Neural cell (in vitro differentiated cells): ENCODE data around the gene SEC61G. TPM values are rescaled to one million over a fixed set of nuclear protein-coding genes. Genes with fewer than 3 reads are reported as not detected.

Source experiments
- H2AFZ ChIP-seq: fragments of 200-600, 300-800 bp; sonication (generic), shearing (Covaris generic); 2 replicates; pipeline ENCODE4 v1.6.0; 2014; ENCODE audit warnings: low read depth, mild to moderate bottlenecking, antibody characterized with exemption, low read length, moderate library complexity
- H3F3A ChIP-seq: fragments of 200-600 bp; shearing (Covaris generic); 2 replicates; pipeline ENCODE4 v1.6.1; 2016; ENCODE audit warnings: mild to moderate bottlenecking, moderate library complexity, mixed read lengths, antibody characterized with exemption, low read length; ENCODE audit not compliant: insufficient read depth, poor library complexity, severe bottlenecking
- H3K27ac ChIP-seq: fragments of 200-600, 300-800 bp; sonication (generic), shearing (Covaris generic); 2 replicates; pipeline ENCODE4 v1.5.1; 2014; ENCODE audit warnings: mild to moderate bottlenecking, low read length, moderate library complexity
- H3K27me3 ChIP-seq: fragments of 300-800, 200-600 bp; sonication (generic), shearing (Covaris generic); 2 replicates; pipeline ENCODE4 v1.6.0; 2014; ENCODE audit warnings: mild to moderate bottlenecking, low read depth, low read length, moderate library complexity; ENCODE audit not compliant: insufficient read depth
- H3K36me3 ChIP-seq: fragments of 300-800, 200-600 bp; sonication (generic), shearing (Covaris generic); 2 replicates; pipeline ENCODE4 v1.5.1; 2014; ENCODE audit warnings: mild to moderate bottlenecking, antibody characterized with exemption, low read length, moderate library complexity; ENCODE audit not compliant: insufficient read depth
- H3K4me2 ChIP-seq: fragments of 300-800, 200-600 bp; sonication (generic), shearing (Covaris generic); 2 replicates; pipeline ENCODE4 v1.6.0; 2014; ENCODE audit warnings: mild to moderate bottlenecking, low read length
- H3K4me3 ChIP-seq: fragments of 300-800, 200-600 bp; sonication (generic), shearing (Covaris generic); 2 replicates; pipeline ENCODE4 v1.5.1; 2014; ENCODE audit warnings: mild to moderate bottlenecking, low read length, moderate library complexity
- H3K79me2 ChIP-seq: fragments of 200-600 bp; shearing (Covaris generic); replicated peaks from 2 replicates; pipeline ENCODE4 v1.6.0; 2014; ENCODE audit warnings: mild to moderate bottlenecking, low read length, moderate library complexity; ENCODE audit not compliant: insufficient read depth
- H3K9ac ChIP-seq: fragments of 300-800, 200-600 bp; sonication (generic), shearing (Covaris generic); 2 replicates; pipeline ENCODE4 v1.6.1; 2016; ENCODE audit warnings: mild to moderate bottlenecking, low read length, mixed read lengths
- H3K9me2 ChIP-seq: fragments of 200-600 bp; shearing (Covaris generic); 2 replicates; pipeline ENCODE4 v1.6.1; 2016; ENCODE audit warnings: mild to moderate bottlenecking, low read length, mixed read lengths; ENCODE audit not compliant: insufficient read depth
- H3K9me3 ChIP-seq: fragments of 200-600, 300-800 bp; sonication (generic), shearing (Covaris generic); 2 replicates; pipeline ENCODE4 v1.6.1; 2016; ENCODE audit warnings: mild to moderate bottlenecking, mixed run types, low read length, moderate library complexity, mixed read lengths
- H4K20me1 ChIP-seq: fragments of 200-600 bp; shearing (Covaris generic); 2 replicates; pipeline ENCODE4 v1.6.1; 2016; ENCODE audit warnings: mild to moderate bottlenecking, mixed run types; ENCODE audit not compliant: insufficient read depth
- EP300 ChIP-seq: fragments of 450-650 bp; conservative IDR thresholded peaks from 2 replicates; pipeline ENCODE4 v1.6.1; 2014; ENCODE audit warnings: antibody characterized with exemption, mild to moderate bottlenecking, moderate library complexity; ENCODE audit not compliant: poor library complexity, severe bottlenecking
- EZH2 ChIP-seq: fragments of 200-600, 300-800 bp; shearing (Covaris generic), sonication (generic); IDR thresholded peaks from 2 replicates; pipeline ENCODE4 v1.6.1; 2014; ENCODE audit warnings: antibody characterized with exemption, low read length, borderline replicate concordance, mild to moderate bottlenecking; ENCODE audit not compliant: insufficient read depth, poor library complexity, severe bottlenecking
- MXI1 ChIP-seq: fragments of 450-650 bp; conservative IDR thresholded peaks from 2 replicates; pipeline ENCODE4 v1.6.1; 2014; ENCODE audit warnings: antibody characterized with exemption, mild to moderate bottlenecking; ENCODE audit not compliant: poor library complexity, severe bottlenecking
- POLR2AphosphoS5 ChIP-seq: IDR thresholded peaks from 2 replicates; pipeline ENCODE4 v1.6.1; 2012
- RAD21 ChIP-seq: fragments of 450-650 bp; conservative IDR thresholded peaks from 2 replicates; pipeline ENCODE4 v1.6.1; 2014; ENCODE audit warnings: antibody characterized with exemption, mild to moderate bottlenecking, moderate library complexity
- SMC3 ChIP-seq: fragments of 450-650 bp; conservative IDR thresholded peaks from 2 replicates; pipeline ENCODE4 v1.6.1; 2014; ENCODE audit warnings: antibody characterized with exemption, mild to moderate bottlenecking, moderate library complexity; ENCODE audit not compliant: poor library complexity
- TAF1 ChIP-seq: IDR thresholded peaks from 2 replicates; pipeline ENCODE4 v1.6.1; 2012; ENCODE audit warnings: low read depth
- polyA plus RNA-seq: library from polyadenylated mRNA; depleted of rRNA; stranded (reverse); fragments of >200 nt; gene quantifications from 2 replicates; pipeline ENCODE4 v1.2.3, GENCODE V29; 2014
- TF ChIP-seq, protein P1 (sequence below): IDR thresholded peaks from 2 replicates; pipeline ENCODE4 v1.6.1; 2012; ENCODE audit warnings: borderline replicate concordance
- TF ChIP-seq, protein P2 (sequence below): fragments of 450-650 bp; IDR thresholded peaks from 2 replicates; pipeline ENCODE4 v1.5.1; 2014; ENCODE audit warnings: antibody characterized with exemption, mild to moderate bottlenecking, moderate library complexity; ENCODE audit not compliant: poor library complexity, severe bottlenecking

Gene SEC61G
- polyA plus RNA-seq, 1 donor from 2014 or later: 2,117 TPM

DNA sequence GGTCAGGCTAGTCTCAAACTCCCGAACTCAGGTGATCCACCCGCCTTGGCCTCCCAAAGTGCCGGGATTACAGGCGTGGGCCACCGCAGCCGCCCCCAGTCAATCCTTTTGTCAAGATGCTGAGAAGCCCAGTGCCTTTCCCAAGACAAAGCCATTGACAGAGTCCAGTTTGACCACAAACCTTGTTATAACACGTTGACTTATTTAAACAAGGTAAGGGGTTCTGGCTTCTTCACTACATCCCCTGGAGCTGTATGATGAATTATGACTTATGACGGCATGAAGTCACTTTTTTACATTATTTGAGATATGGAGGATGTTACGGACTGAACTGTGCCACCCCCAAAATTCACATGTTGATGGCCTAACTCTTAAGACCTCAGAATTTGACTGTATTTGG, 5.8 kb upstream of the SEC61G start:
- H3K4me2 ChIP-seq: no peak overlapping the region
- no peak overlapping the region for H3K9ac ChIP-seq
- H3K27ac ChIP-seq: no peak overlapping the region
- H2AFZ ChIP-seq: no peak overlapping the region
- H4K20me1 ChIP-seq: no peaks in the 10 kb centered on the region
- no peaks in the 10 kb centered on the region for H3K27me3 ChIP-seq
- no peaks in the 10 kb centered on the region for H3K9me2 ChIP-seq
- no peaks in the 10 kb centered on the region for H3K9me3 ChIP-seq
- no peak for TF ChIP-seq RAD21
- no peak for TF ChIP-seq EP300
- TF ChIP-seq, protein P1, sequence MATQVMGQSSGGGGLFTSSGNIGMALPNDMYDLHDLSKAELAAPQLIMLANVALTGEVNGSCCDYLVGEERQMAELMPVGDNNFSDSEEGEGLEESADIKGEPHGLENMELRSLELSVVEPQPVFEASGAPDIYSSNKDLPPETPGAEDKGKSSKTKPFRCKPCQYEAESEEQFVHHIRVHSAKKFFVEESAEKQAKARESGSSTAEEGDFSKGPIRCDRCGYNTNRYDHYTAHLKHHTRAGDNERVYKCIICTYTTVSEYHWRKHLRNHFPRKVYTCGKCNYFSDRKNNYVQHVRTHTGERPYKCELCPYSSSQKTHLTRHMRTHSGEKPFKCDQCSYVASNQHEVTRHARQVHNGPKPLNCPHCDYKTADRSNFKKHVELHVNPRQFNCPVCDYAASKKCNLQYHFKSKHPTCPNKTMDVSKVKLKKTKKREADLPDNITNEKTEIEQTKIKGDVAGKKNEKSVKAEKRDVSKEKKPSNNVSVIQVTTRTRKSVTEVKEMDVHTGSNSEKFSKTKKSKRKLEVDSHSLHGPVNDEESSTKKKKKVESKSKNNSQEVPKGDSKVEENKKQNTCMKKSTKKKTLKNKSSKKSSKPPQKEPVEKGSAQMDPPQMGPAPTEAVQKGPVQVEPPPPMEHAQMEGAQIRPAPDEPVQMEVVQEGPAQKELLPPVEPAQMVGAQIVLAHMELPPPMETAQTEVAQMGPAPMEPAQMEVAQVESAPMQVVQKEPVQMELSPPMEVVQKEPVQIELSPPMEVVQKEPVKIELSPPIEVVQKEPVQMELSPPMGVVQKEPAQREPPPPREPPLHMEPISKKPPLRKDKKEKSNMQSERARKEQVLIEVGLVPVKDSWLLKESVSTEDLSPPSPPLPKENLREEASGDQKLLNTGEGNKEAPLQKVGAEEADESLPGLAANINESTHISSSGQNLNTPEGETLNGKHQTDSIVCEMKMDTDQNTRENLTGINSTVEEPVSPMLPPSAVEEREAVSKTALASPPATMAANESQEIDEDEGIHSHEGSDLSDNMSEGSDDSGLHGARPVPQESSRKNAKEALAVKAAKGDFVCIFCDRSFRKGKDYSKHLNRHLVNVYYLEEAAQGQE: no peak
- no peak for TF ChIP-seq MXI1
- no peak for TF ChIP-seq EZH2
- TF ChIP-seq, protein P2, sequence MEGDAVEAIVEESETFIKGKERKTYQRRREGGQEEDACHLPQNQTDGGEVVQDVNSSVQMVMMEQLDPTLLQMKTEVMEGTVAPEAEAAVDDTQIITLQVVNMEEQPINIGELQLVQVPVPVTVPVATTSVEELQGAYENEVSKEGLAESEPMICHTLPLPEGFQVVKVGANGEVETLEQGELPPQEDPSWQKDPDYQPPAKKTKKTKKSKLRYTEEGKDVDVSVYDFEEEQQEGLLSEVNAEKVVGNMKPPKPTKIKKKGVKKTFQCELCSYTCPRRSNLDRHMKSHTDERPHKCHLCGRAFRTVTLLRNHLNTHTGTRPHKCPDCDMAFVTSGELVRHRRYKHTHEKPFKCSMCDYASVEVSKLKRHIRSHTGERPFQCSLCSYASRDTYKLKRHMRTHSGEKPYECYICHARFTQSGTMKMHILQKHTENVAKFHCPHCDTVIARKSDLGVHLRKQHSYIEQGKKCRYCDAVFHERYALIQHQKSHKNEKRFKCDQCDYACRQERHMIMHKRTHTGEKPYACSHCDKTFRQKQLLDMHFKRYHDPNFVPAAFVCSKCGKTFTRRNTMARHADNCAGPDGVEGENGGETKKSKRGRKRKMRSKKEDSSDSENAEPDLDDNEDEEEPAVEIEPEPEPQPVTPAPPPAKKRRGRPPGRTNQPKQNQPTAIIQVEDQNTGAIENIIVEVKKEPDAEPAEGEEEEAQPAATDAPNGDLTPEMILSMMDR: no peak
- no peak for TF ChIP-seq POLR2AphosphoS5
- no peak for TF ChIP-seq TAF1
- no peak for TF ChIP-seq SMC3
- no peaks in the 10 kb centered on the region for H3F3A ChIP-seq
- H3K36me3 ChIP-seq: no peaks in the 10 kb centered on the region
- no peak overlapping the region for H3K4me3 ChIP-seq
- H3K79me2 ChIP-seq: no peaks in the 10 kb centered on the region

- TF ChIP-seq MXI1 (no peak), POLR2AphosphoS5 (no peak), EZH2 (no peak), SMC3 (no peak), RAD21 (no peak), TAF1 (no peak), EP300 (no peak)
- TF ChIP-seq, protein P1: no peak
- TF ChIP-seq, protein P2: no peak
- H3K27ac ChIP-seq: no peak overlapping the region
- peak overlapping the region; percentile 81 for H3K9ac ChIP-seq
- no peaks in the 10 kb centered on the region for H3K27me3 ChIP-seq
- no peaks in the 10 kb centered on the region for H3K9me2 ChIP-seq
- H3K4me3 ChIP-seq: peak overlapping the region; percentile 90
- H3F3A ChIP-seq: no peaks in the 10 kb centered on the region
- no peaks in the 10 kb centered on the region for H3K9me3 ChIP-seq
- H3K4me2 ChIP-seq: peak overlapping the region; percentile 91
- H4K20me1 ChIP-seq: no peaks in the 10 kb centered on the region
- H3K36me3 ChIP-seq: no peaks in the 10 kb centered on the region
- H3K79me2 ChIP-seq: peaks cover 44% of the 10 kb centered on the region
- H2AFZ ChIP-seq: no peak overlapping the region
These were observed 1.3 kb downstream of the SEC61G start for GRCh38 chr7:54757711-54758110.
